RWPE1 (cell line): ENCODE data around the gene CALN1.

Experiments used
- CTCF ChIA-PET: fragments of 350-600 bp; sonication (Branson Sonifier 250); formaldehyde crosslinking; extraction: SDS; loops from one replicate; lab custom pipeline; 2021; lab: Yijun Ruan, JAX
- POLR2A ChIA-PET: fragments of 400-600 bp; formaldehyde crosslinking; extraction: SDS; loops from one replicate; lab custom pipeline; 2020; ENCODE audit warnings: antibody characterized with exemption; ENCODE audit not compliant: low non-redundant PET; lab: Yijun Ruan, JAX
- DNase-seq: peaks from one replicate; pipeline ENCODE4 v3.0.0; 2012; ENCODE audit warnings: low spot score
- H3K27ac ChIP-seq: fragments of 450-650 bp; 2 replicates; pipeline ENCODE4 v1.5.1; 2017
- TF ChIP-seq, protein P1 (sequence below): fragments of 450-650 bp; conservative IDR thresholded peaks from 2 replicates; pipeline ENCODE4 v1.5.1; 2017; ENCODE audit warnings: low read depth, mild to moderate bottlenecking

CALN1 gene

DNA sequence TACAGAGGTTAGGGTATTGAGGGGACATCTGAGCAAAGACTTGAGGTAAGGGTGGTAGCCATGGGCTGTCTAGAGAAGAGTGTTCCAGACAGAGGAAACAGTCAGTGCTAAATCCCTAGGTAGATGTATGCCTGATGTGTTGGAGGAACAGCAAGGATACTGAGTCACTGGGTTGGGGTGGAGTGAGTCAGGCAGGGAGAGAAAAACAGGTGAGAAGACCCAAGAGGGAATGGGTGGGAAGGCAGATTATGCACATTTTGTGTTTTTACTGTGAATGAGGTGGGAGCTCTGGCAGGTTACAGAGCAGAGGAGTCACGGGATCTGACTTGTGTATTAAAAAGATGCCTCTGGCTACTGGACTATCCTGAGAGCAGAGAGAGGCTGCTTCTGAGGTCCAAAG is 285.0 kb downstream of the CALN1 start:
- ChIA-PET CTCF (no interaction called here), POLR2A (no interaction called here)
- TF ChIP-seq, protein P1, sequence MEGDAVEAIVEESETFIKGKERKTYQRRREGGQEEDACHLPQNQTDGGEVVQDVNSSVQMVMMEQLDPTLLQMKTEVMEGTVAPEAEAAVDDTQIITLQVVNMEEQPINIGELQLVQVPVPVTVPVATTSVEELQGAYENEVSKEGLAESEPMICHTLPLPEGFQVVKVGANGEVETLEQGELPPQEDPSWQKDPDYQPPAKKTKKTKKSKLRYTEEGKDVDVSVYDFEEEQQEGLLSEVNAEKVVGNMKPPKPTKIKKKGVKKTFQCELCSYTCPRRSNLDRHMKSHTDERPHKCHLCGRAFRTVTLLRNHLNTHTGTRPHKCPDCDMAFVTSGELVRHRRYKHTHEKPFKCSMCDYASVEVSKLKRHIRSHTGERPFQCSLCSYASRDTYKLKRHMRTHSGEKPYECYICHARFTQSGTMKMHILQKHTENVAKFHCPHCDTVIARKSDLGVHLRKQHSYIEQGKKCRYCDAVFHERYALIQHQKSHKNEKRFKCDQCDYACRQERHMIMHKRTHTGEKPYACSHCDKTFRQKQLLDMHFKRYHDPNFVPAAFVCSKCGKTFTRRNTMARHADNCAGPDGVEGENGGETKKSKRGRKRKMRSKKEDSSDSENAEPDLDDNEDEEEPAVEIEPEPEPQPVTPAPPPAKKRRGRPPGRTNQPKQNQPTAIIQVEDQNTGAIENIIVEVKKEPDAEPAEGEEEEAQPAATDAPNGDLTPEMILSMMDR = no peak
- H3K27ac ChIP-seq = no peak overlapping the region
- no peak for DNase-seq

DNA sequence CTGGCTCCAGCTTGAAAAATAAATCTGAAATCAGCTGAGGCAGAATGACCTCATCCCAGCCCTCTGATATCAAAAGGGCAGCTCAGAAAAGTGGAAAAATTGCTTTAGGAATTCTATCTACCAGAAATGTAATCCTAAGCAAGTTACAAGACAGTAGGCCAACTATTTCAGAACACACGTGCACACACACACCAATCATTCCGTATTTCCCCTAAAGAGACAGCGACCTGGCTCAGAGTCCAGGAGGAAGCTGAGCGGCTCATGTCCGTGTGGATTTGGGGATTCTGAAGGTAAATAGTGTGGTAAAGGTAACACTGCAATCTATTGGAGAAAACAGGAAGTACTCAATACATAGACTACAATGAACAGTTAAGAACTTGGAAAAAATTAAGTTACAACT is 288.2 kb downstream of the CALN1 start:
- TF ChIP-seq, protein P1 = no peak
- no peak overlapping the region for H3K27ac ChIP-seq
- ChIA-PET CTCF (no interaction called here), POLR2A (no interaction called here)
- no peak for DNase-seq

DNA sequence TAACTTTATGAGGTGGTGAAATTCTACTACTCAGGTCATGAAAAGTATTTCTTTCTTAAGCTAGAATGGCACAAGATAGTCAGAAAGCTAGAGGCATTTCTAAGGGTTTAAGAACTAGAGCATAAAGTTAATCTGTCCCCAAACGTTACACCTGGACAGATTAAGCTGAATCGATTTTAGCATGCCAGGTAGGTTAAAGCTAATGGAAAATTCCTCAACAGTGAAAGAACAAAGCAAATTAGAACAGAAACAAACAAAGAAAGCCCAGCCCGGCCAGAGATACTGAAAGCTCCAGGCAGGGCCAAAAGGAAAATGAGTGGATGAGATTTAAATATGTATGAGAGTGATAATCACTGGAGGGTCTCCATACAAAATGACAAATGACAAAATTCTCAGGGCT is 293.8 kb downstream of the CALN1 start:
- H3K27ac ChIP-seq = no peak overlapping the region
- TF ChIP-seq, protein P1 = no peak
- DNase-seq = no peak
- CTCF ChIA-PET = interaction anchor here (0.6 kb wide), 1 partner anchor 426 kb away, joined by 6 read pairs; no protein-coding TSS in a partner anchor
- POLR2A ChIA-PET = interaction anchor here (1.0 kb wide), 1 partner anchor 9 kb away, joined by 4 read pairs; no protein-coding TSS in a partner anchor

DNA sequence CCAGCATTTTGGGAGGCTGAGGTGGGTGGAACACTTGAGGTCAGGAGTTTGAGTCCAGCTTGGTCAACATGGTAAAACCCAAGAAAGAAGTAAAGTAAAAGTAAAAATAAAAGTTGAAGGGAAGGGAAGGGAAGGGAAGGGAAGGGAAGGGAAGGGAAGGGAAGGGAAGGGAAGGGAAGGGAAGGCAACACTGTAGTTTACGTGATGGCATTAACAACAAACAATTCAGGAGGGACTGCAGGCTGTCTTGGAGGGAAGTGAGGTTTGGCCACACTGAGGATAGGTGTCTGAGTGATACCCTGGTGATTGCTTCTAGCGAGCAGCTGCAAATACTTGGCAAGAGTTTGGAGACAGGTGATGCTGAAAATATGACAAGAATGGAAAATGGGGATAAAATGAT is 298.0 kb downstream of the CALN1 start:
- POLR2A ChIA-PET = no interaction called here
- no peak for DNase-seq
- H3K27ac ChIP-seq = no peak overlapping the region
- CTCF ChIA-PET = no interaction called here
- TF ChIP-seq, protein P1 = no peak

DNA sequence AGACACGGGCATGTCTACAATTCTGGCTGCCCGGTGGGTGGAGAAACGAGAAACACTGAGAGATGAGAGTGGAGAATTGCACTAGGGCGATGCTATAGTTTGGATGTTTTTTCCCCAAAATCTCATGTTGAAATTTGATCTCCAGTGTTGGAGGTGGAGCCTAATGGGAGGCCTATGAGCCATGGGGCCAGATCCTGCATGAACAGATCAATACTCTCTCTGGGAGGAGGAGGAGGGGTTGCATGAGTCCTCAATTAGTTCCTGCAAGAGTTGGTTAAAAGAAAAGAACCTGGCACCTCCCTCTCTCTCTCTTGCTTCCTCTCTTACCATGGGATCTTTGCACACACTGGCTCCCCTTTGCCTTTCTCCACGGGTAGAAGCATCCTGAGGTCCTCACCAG is 299.1 kb downstream of the CALN1 start:
- POLR2A ChIA-PET = no interaction called here
- no peak for DNase-seq
- CTCF ChIA-PET = interaction anchor here (0.6 kb wide), 1 partner anchor 684 kb away, joined by 3 read pairs; no protein-coding TSS in a partner anchor
- no peak overlapping the region for H3K27ac ChIP-seq
- TF ChIP-seq, protein P1 = no peak

DNA sequence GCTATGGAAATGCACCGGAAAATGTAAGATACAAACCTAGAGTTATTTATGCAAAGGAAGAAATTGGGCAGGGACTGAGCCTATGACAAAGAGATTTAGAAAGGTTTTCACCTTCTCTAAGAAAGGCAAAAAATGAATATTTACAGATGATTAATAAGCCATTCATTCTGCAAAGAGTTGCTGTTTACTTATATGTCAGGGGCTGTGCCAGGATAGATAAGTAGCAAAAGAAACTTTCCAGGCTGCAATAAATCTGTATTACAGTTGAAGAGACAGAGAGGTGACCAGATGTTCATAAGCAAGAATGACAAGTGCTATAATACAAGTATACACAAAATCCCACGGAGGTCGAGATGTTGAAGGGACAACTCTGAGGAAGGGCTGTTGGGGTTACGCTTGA is 299.6 kb downstream of the CALN1 start:
- TF ChIP-seq, protein P1 = no peak
- ChIA-PET CTCF (no interaction called here), POLR2A (no interaction called here)
- H3K27ac ChIP-seq = no peak overlapping the region
- DNase-seq = no peak

DNA sequence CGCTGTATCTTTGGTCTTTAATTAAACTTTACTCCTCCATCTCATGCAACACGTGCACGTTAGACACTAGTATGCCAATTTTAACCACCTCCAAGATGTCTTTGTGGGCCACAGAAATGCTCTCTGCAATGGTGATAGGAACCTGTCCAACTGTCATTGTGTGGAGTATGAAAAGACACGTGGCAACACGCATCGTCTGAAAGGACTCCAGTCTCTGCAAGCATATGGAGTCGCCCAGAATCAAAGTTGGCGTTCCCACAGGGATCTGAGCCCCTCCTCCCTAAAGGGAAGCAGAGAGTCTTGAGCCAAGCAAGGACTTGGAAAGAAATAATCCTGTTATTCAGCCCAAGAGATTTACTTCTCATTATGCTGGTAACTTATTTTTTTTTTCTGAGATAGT is 301.1 kb downstream of the CALN1 start:
- CTCF ChIA-PET = no interaction called here
- H3K27ac ChIP-seq = no peak overlapping the region
- TF ChIP-seq, protein P1 = no peak
- DNase-seq = no peak
- POLR2A ChIA-PET = no interaction called here
